ENCODE measurements around the gene ZFP92.

- no peak for TF ChIP-seq YY1 (IDR thresholded peaks at IDR 0.05; ENCODE audit: insufficient read depth, insufficient read length)
- TF ChIP-seq SUZ12 (IDR thresholded peaks at IDR 0.05; ENCODE audit: extremely low read depth, insufficient read depth, insufficient read length) = no peak
- no peak for TF ChIP-seq ZNF274 (IDR thresholded peaks at IDR 0.05; ENCODE audit: low read depth, low read length)
These were observed 35.7 kb upstream of the ZFP92 start for GRCh38 chrX:153375571-153375970.

All from NT2/D1 (cell line).